HepG2 (cell line): ENCODE data around the gene ARL3. TPM values are rescaled to one million over a fixed set of nuclear protein-coding genes. Genes with fewer than 3 reads are reported as not detected.

Experiments
- AHR ChIP-seq: IDR thresholded peaks from 2 replicates; pipeline ENCODE4 v1.6.1; 2018; ENCODE audit warnings: missing genetic modification reagents, missing compliant biosample characterization
- DPF2 ChIP-seq: sonication (generic); formaldehyde crosslinking; IDR thresholded peaks from 2 replicates; pipeline ENCODE4 v1.4.0; 2020; ENCODE audit warnings: mild to moderate bottlenecking, low read depth, missing genetic modification reagents, borderline replicate concordance
- KDM6A ChIP-seq: IDR thresholded peaks from 2 replicates; pipeline ENCODE4 v1.6.1; 2016; ENCODE audit warnings: low read depth
- NCOA2 ChIP-seq: sonication (generic); formaldehyde crosslinking; IDR thresholded peaks from 2 replicates; pipeline ENCODE4 v1.8.0; 2022; ENCODE audit warnings: inconsistent platforms
- NCOR1 ChIP-seq: fragments of 200-600 bp; sonication (generic); IDR thresholded peaks from 2 replicates; pipeline ENCODE4 v1.7.0; 2017; ENCODE audit warnings: antibody characterized with exemption, low read length, borderline replicate concordance
- NFYB ChIP-seq: sonication (generic); formaldehyde crosslinking; IDR thresholded peaks from 2 replicates; pipeline ENCODE4 v1.4.0; 2020; ENCODE audit warnings: missing genetic modification reagents
- NPAS2 ChIP-seq: sonication (generic); formaldehyde crosslinking; IDR thresholded peaks from 2 replicates; pipeline ENCODE4 v1.8.0; 2022; ENCODE audit warnings: mild to moderate bottlenecking, missing genetic modification reagents, borderline replicate concordance
- PHF20 ChIP-seq: sonication (generic); formaldehyde crosslinking; IDR thresholded peaks from 2 replicates; pipeline ENCODE4 v1.5.0; 2020; ENCODE audit warnings: mild to moderate bottlenecking, missing genetic modification reagents
- RARA ChIP-seq: IDR thresholded peaks from 2 replicates; pipeline ENCODE4 v1.6.1; 2016; ENCODE audit warnings: missing genetic modification reagents, missing compliant biosample characterization
- SP4 ChIP-seq: sonication (generic); formaldehyde crosslinking; IDR thresholded peaks from 2 replicates; pipeline ENCODE4 v1.8.1; 2023; ENCODE audit warnings: mild to moderate bottlenecking, missing genetic modification reagents
- TGIF2 ChIP-seq: IDR thresholded peaks from 2 replicates; pipeline ENCODE4 v1.6.1; 2016; ENCODE audit warnings: control low read depth, missing compliant biosample characterization
- ZFP41 ChIP-seq: sonication (generic); formaldehyde crosslinking; IDR thresholded peaks from 2 replicates; pipeline ENCODE4 v1.4.0; 2020; ENCODE audit warnings: mild to moderate bottlenecking, missing genetic modification reagents, borderline replicate concordance
- ZIK1 ChIP-seq: sonication (generic); formaldehyde crosslinking; IDR thresholded peaks from 2 replicates; pipeline ENCODE4 v1.5.0; 2020; ENCODE audit warnings: mild to moderate bottlenecking, low read depth, missing genetic modification reagents, borderline replicate concordance
- ZNF264 ChIP-seq: sonication (generic); formaldehyde crosslinking; IDR thresholded peaks from 2 replicates; pipeline ENCODE4 v1.4.0; 2020; ENCODE audit warnings: missing genetic modification reagents
- ZNF605 ChIP-seq: sonication (generic); formaldehyde crosslinking; IDR thresholded peaks from 2 replicates; pipeline ENCODE4 v1.8.0; 2022; ENCODE audit warnings: mild to moderate bottlenecking, missing genetic modification reagents
- ZSCAN22 ChIP-seq: sonication (generic); formaldehyde crosslinking; IDR thresholded peaks from 2 replicates; pipeline ENCODE4 v1.4.0; 2020; ENCODE audit warnings: mild to moderate bottlenecking, missing genetic modification reagents
- polyA plus RNA-seq, 8 experiments: library from polyadenylated mRNA; depleted of rRNA in 3 of 8; stranded (reverse) in 7 of 8; unstranded in 1 of 8; fragments of >200 nt; fragmentation: Illumina TruSeq in 4 of 8; extraction: Trizol in 4 of 8; gene quantifications; 2 replicates each; pipeline versions ENCODE4 v1.2.1 to v1.2.3, GENCODE V29; 2011 to 2016; ENCODE audit warnings: low read depth in 4 of 8, missing spikeins in 1 of 8, mixed read lengths in 1 of 8; ENCODE audit not compliant: insufficient read depth in 1 of 8
- total RNA-seq, 5 experiments: library from RNA; depleted of rRNA; stranded (reverse); fragments of >200 nt; fragmentation: Illumina TruSeq; extraction: Trizol; gene quantifications; 2 replicates each; pipeline ENCODE4 v1.2.3, GENCODE V29; 2016; ENCODE audit warnings: low read depth in 1 of 5
- TF ChIP-seq, protein P1 (sequence below): sonication (generic); formaldehyde crosslinking; IDR thresholded peaks from 2 replicates; pipeline ENCODE4 v1.4.0; 2020; ENCODE audit warnings: missing genetic modification reagents
- TF ChIP-seq, protein P2 (sequence below): sonication (generic); formaldehyde crosslinking; conservative IDR thresholded peaks from 2 replicates; pipeline ENCODE4 v1.8.0; 2022; ENCODE audit warnings: low read depth, missing genetic modification reagents
- TF ChIP-seq, protein P3 (sequence below): sonication (generic); formaldehyde crosslinking; IDR thresholded peaks from 2 replicates; pipeline ENCODE4 v1.8.0; 2022; ENCODE audit warnings: low read depth, missing genetic modification reagents
- TF ChIP-seq, protein P4 (sequence below): IDR thresholded peaks from 2 replicates; pipeline ENCODE4 v1.6.1; 2016

ARL3 gene
- total and polyA plus RNA-seq, 2 of the 13 experiments (the other 11 are each of a cell fraction or from before 2014, with no cell fraction given): 5.2 to 6.6 TPM

DNA sequence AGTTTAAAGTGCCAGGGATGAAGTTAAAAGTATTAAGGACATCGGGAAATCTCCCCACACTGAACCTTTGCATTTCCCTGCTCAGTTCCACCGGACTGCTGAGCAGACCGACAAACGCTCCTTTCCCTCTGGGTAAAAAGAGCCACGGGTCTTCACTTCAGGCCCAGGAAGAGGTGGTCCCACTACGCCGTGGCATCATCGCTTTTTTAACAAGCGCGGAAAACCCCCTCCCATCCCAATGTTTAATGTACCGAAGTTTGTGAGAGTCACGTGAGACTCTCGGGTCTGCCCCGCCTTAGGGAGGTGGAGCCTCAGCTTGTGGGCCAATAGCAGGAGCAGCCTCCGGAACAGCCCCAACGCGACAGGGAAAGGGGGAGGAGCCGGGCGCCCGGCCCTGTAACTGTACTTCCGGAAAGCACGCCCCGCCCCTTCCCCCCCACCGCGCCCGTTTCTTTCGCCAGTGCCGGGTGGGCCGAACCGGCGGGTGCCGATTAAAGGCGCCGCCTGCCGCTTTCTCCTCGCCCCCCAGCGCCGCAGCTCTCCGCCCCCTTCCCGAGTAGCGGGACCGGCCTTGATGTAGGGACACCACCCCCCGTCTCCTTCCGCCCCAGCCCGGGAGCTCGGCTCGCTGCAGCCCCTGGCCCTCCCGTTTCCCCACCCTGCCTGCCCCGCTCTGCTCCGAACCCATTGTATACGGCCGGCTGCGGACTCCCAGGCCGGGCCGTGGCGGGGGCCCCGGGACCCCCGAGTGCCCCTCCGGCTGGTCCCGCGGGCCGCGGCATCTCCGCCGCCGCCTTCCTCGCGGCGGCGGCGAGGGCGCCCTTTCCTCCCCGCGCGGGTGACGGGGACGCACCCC, 72.1 kb downstream of the ARL3 start (continued):
- TF ChIP-seq NCOA2 (CRISPR knock-in tag): 0 out of 2 replicates have a peak, but pooled peaks have one; percentile 26
- TF ChIP-seq ZIK1: no peak
- 0 out of 2 replicates have a peak, but pooled peaks have one; percentile 9 for TF ChIP-seq AHR (CRISPR knock-in tag)
- TF ChIP-seq RARA (CRISPR knock-in tag): 0 out of 2 replicates have a peak, but pooled peaks have one; percentile 36
- peak; percentile 56; the same call in 1 of the 2 replicates for TF ChIP-seq PHF20
- TF ChIP-seq KDM6A (CRISPR knock-in tag): no peak
- TF ChIP-seq, protein P1, sequence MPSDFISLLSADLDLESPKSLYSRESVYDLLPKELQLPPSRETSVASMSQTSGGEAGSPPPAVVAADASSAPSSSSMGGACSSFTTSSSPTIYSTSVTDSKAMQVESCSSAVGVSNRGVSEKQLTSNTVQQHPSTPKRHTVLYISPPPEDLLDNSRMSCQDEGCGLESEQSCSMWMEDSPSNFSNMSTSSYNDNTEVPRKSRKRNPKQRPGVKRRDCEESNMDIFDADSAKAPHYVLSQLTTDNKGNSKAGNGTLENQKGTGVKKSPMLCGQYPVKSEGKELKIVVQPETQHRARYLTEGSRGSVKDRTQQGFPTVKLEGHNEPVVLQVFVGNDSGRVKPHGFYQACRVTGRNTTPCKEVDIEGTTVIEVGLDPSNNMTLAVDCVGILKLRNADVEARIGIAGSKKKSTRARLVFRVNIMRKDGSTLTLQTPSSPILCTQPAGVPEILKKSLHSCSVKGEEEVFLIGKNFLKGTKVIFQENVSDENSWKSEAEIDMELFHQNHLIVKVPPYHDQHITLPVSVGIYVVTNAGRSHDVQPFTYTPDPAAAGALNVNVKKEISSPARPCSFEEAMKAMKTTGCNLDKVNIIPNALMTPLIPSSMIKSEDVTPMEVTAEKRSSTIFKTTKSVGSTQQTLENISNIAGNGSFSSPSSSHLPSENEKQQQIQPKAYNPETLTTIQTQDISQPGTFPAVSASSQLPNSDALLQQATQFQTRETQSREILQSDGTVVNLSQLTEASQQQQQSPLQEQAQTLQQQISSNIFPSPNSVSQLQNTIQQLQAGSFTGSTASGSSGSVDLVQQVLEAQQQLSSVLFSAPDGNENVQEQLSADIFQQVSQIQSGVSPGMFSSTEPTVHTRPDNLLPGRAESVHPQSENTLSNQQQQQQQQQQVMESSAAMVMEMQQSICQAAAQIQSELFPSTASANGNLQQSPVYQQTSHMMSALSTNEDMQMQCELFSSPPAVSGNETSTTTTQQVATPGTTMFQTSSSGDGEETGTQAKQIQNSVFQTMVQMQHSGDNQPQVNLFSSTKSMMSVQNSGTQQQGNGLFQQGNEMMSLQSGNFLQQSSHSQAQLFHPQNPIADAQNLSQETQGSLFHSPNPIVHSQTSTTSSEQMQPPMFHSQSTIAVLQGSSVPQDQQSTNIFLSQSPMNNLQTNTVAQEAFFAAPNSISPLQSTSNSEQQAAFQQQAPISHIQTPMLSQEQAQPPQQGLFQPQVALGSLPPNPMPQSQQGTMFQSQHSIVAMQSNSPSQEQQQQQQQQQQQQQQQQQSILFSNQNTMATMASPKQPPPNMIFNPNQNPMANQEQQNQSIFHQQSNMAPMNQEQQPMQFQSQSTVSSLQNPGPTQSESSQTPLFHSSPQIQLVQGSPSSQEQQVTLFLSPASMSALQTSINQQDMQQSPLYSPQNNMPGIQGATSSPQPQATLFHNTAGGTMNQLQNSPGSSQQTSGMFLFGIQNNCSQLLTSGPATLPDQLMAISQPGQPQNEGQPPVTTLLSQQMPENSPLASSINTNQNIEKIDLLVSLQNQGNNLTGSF (CRISPR knock-in tag): no peak
- TF ChIP-seq DPF2 (CRISPR knock-in tag): 0 out of 2 replicates have a peak, but pooled peaks have one; percentile 34
- TF ChIP-seq, protein P2, sequence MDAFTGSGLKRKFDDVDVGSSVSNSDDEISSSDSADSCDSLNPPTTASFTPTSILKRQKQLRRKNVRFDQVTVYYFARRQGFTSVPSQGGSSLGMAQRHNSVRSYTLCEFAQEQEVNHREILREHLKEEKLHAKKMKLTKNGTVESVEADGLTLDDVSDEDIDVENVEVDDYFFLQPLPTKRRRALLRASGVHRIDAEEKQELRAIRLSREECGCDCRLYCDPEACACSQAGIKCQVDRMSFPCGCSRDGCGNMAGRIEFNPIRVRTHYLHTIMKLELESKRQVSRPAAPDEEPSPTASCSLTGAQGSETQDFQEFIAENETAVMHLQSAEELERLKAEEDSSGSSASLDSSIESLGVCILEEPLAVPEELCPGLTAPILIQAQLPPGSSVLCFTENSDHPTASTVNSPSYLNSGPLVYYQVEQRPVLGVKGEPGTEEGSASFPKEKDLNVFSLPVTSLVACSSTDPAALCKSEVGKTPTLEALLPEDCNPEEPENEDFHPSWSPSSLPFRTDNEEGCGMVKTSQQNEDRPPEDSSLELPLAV (CRISPR knock-in tag): no peak
- TF ChIP-seq, protein P3, sequence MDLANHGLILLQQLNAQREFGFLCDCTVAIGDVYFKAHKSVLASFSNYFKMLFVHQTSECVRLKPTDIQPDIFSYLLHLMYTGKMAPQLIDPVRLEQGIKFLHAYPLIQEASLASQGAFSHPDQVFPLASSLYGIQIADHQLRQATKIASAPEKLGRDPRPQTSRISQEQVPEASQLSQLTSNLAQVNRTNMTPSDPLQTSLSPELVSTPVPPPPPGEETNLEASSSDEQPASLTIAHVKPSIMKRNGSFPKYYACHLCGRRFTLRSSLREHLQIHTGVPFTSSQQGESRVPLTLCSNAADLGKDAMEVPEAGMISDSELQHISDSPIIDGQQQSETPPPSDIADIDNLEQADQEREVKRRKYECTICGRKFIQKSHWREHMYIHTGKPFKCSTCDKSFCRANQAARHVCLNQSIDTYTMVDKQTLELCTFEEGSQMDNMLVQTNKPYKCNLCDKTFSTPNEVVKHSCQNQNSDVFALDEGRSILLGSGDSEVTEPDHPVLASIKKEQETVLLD (CRISPR knock-in tag): peak; percentile 97
- no peak for TF ChIP-seq NPAS2 (CRISPR knock-in tag)
- TF ChIP-seq ZFP41: no peak
- TF ChIP-seq, protein P4, sequence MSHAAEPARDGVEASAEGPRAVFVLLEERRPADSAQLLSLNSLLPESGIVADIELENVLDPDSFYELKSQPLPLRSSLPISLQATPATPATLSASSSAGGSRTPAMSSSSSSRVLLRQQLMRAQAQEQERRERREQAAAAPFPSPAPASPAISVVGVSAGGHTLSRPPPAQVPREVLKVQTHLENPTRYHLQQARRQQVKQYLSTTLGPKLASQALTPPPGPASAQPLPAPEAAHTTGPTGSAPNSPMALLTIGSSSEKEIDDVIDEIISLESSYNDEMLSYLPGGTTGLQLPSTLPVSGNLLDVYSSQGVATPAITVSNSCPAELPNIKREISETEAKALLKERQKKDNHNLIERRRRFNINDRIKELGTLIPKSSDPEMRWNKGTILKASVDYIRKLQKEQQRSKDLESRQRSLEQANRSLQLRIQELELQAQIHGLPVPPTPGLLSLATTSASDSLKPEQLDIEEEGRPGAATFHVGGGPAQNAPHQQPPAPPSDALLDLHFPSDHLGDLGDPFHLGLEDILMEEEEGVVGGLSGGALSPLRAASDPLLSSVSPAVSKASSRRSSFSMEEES (CRISPR knock-in tag): peak; percentile 68; the same call in 1 of the 2 replicates
- 0 out of 2 replicates have a peak, but pooled peaks have one; percentile 22 for TF ChIP-seq NCOR1
- no peak for TF ChIP-seq ZNF264 (CRISPR knock-in tag)
- TF ChIP-seq TGIF2 (CRISPR knock-in tag): peak; percentile 23; the same call in 1 of the 2 replicates
- peak; percentile 85 for TF ChIP-seq SP4 (CRISPR knock-in tag)
- peak; percentile 71 for TF ChIP-seq NFYB (CRISPR knock-in tag)
- TF ChIP-seq ZSCAN22 (CRISPR knock-in tag): no peak
- TF ChIP-seq ZNF605 (CRISPR knock-in tag): peak; percentile 54; the same call in 1 of the 2 replicates
